Measurements from ENCODE around the gene ACTL10. TPM values are rescaled to one million over a fixed set of nuclear protein-coding genes. Genes with fewer than 3 reads are reported as not detected.
A peak's percentile ranks its signal among the peaks of the same experiment; 100 is the strongest.

The ACTL10 gene
- total and polyA plus RNA-seq, 2 experiments from 2014 or later, result 0.71 to 1.9 TPM

DNA sequence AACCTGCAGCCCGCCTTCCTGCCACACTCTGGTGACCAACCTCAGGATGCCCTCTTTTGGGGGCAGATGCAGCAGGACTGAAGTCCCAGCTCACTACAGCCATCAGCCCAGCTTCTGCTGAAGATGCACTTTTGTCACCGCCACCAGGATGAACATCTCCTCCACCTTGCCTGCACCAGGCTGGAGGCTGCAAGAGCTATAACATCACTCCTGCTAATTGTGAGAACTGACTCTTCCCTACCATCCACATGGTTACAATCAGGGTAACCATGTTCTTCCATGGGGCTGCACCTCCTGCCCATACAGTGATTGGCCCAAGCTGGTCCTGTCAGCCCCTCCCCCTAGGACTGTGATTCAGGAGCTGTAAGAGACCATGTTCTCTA, 2.0 kb upstream of the ACTL10 start:
- H3K27ac Mint-ChIP-seq, result no peak overlapping the region; the same call in 1 of the 2 replicates
- ATAC-seq (no peak), DNase-seq (ENCODE audit: low spot score) (no peak)

More for the DNA sequence above, 2.0 kb upstream of the ACTL10 start:
- TF ChIP-seq, protein P1, sequence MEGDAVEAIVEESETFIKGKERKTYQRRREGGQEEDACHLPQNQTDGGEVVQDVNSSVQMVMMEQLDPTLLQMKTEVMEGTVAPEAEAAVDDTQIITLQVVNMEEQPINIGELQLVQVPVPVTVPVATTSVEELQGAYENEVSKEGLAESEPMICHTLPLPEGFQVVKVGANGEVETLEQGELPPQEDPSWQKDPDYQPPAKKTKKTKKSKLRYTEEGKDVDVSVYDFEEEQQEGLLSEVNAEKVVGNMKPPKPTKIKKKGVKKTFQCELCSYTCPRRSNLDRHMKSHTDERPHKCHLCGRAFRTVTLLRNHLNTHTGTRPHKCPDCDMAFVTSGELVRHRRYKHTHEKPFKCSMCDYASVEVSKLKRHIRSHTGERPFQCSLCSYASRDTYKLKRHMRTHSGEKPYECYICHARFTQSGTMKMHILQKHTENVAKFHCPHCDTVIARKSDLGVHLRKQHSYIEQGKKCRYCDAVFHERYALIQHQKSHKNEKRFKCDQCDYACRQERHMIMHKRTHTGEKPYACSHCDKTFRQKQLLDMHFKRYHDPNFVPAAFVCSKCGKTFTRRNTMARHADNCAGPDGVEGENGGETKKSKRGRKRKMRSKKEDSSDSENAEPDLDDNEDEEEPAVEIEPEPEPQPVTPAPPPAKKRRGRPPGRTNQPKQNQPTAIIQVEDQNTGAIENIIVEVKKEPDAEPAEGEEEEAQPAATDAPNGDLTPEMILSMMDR (conservative IDR thresholded peaks at IDR 0.05; ENCODE audit: low read depth in 2 of 2), result no peak
- TF ChIP-seq JUNB (IDR thresholded peaks at IDR 0.05; ENCODE audit: unreplicated experiment) (no peak), NANOG (IDR thresholded peaks at IDR 0.05; ENCODE audit: borderline replicate concordance) (no peak), ZNF114 (CRISPR knock-in tag; IDR thresholded peaks at IDR 0.05) (no peak), POLR2AphosphoS5 (IDR thresholded peaks at IDR 0.05; ENCODE audit: low read depth) (no peak), ETS1 (IDR thresholded peaks at IDR 0.05) (no peak), EZH2 (IDR thresholded peaks at IDR 0.05; ENCODE audit: low read depth, unreplicated experiment) (no peak), EZH2phosphoT487 (IDR thresholded peaks at IDR 0.05; ENCODE audit: unreplicated experiment) (no peak), REST (IDR thresholded peaks at IDR 0.05; ENCODE audit: unreplicated experiment) (no peak), CREB1 (CRISPR knock-in tag; IDR thresholded peaks at IDR 0.05; ENCODE audit: low read depth) (no peak)
- Mint-ChIP-seq H3K27me3 (ENCODE audit: insufficient read depth, low read depth, poor library complexity) (peaks cover 23% of the 10 kb centered on the region), H3K9me3 (no peaks in the 10 kb centered on the region), H3K4me1 (peaks cover 28% of the 10 kb centered on the region), H3K36me3 (ENCODE audit: low read depth) (peaks cover 14% of the 10 kb centered on the region), H3K4me3 (peak overlapping the region; percentile 76)
- Histone ChIP-seq H3K27me3 (ENCODE audit: insufficient read depth) (peaks cover 17% of the 10 kb centered on the region; the same call in 1 of the 2 replicates), H3K9me2 (ENCODE audit: insufficient read depth) (no peaks in the 10 kb centered on the region), H4K20me1 (replicated peaks; ENCODE audit: insufficient read depth) (peaks cover 3% of the 10 kb centered on the region), H3F3A (replicated peaks; ENCODE audit: low read depth) (peaks cover 11% of the 10 kb centered on the region; the same call in 1 of the 2 replicates), H2AFZ (no peak overlapping the region), H3K36me3 (ENCODE audit: insufficient read depth) (no peaks in the 10 kb centered on the region), H3K4me2 (peak overlapping the region; percentile 91; the same call in 1 of the 2 replicates), H3K4me1 (ENCODE audit: insufficient read depth) (peaks cover 14% of the 10 kb centered on the region; the same call in 1 of the 2 replicates), H3K79me2 (replicated peaks; ENCODE audit: insufficient read depth) (no peaks in the 10 kb centered on the region), H3K4me3 (no peak overlapping the region), H3K27ac (ENCODE audit: low read depth) (no peak overlapping the region)

Measured in GM23338 (cell line).